Measurements from ENCODE around the gene CCDC141.

CCDC141 gene

GRCh38 chr2:178908810-178909209 lies 141.1 kb downstream of the CCDC141 start:
- no peak for DNase-seq

- DNase-seq = no peak
Observed at GRCh38 chr2:178905261-178905660, 144.7 kb downstream of the CCDC141 start.

- DNase-seq = no peak
Observed at GRCh38 chr2:178899656-178900055, 150.3 kb downstream of the CCDC141 start.

- DNase-seq = no peak
Observed at GRCh38 chr2:178895872-178896271, 154.1 kb downstream of the CCDC141 start.

GRCh38 chr2:178895171-178895570 lies 154.8 kb downstream of the CCDC141 start:
- DNase-seq = no peak

- no peak for DNase-seq
Observed at GRCh38 chr2:178892751-178893625, 156.9 kb downstream of the CCDC141 start.

GRCh38 chr2:178891959-178892485 lies 157.9 kb downstream of the CCDC141 start:
- no peak for DNase-seq

GRCh38 chr2:178891265-178891958 lies 158.5 kb downstream of the CCDC141 start:
- DNase-seq = peak; percentile 51

- DNase-seq = no peak
Observed at GRCh38 chr2:178886006-178886405, 163.9 kb downstream of the CCDC141 start.

GRCh38 chr2:178884440-178884839 lies 165.5 kb downstream of the CCDC141 start:
- DNase-seq = no peak

GRCh38 chr2:178882666-178883440 lies 167.1 kb downstream of the CCDC141 start:
- no peak for DNase-seq

- DNase-seq = no peak
Observed at GRCh38 chr2:178881075-178881474, 168.9 kb downstream of the CCDC141 start.

GRCh38 chr2:178880257-178880656 lies 169.7 kb downstream of the CCDC141 start:
- no peak for DNase-seq

- DNase-seq = no peak
Observed at GRCh38 chr2:178877874-178878273, 172.1 kb downstream of the CCDC141 start.

- no peak for DNase-seq
Observed at GRCh38 chr2:178874529-178875240, 175.3 kb downstream of the CCDC141 start.

GRCh38 chr2:178873912-178874311 lies 176.0 kb downstream of the CCDC141 start:
- DNase-seq = no peak

GRCh38 chr2:178871536-178871935 lies 178.4 kb downstream of the CCDC141 start:
- no peak for DNase-seq

- no peak for DNase-seq
Observed at GRCh38 chr2:178870703-178871102, 179.2 kb downstream of the CCDC141 start.

- no peak for DNase-seq
Observed at GRCh38 chr2:178865999-178866398, 183.9 kb downstream of the CCDC141 start.

GRCh38 chr2:178865146-178865936 lies 184.6 kb downstream of the CCDC141 start:
- peak; percentile 26 for DNase-seq

GRCh38 chr2:178863856-178864620 lies 185.9 kb downstream of the CCDC141 start:
- DNase-seq = no peak

Data from NCI-H748 treated with DMSO at 0.1 percent for 48 hours (cell line).